HG02642 (cell line): ENCODE data around the gene DSTN.

Source experiments
- ATAC-seq: cut with Tn5 transposase; IDR thresholded peaks from one replicate; pipeline ENCODE4 v1.9.1; 2021; ENCODE audit warnings: mild to moderate bottlenecking; ENCODE audit not compliant: unreplicated experiment, poor library complexity

The DSTN gene

DNA sequence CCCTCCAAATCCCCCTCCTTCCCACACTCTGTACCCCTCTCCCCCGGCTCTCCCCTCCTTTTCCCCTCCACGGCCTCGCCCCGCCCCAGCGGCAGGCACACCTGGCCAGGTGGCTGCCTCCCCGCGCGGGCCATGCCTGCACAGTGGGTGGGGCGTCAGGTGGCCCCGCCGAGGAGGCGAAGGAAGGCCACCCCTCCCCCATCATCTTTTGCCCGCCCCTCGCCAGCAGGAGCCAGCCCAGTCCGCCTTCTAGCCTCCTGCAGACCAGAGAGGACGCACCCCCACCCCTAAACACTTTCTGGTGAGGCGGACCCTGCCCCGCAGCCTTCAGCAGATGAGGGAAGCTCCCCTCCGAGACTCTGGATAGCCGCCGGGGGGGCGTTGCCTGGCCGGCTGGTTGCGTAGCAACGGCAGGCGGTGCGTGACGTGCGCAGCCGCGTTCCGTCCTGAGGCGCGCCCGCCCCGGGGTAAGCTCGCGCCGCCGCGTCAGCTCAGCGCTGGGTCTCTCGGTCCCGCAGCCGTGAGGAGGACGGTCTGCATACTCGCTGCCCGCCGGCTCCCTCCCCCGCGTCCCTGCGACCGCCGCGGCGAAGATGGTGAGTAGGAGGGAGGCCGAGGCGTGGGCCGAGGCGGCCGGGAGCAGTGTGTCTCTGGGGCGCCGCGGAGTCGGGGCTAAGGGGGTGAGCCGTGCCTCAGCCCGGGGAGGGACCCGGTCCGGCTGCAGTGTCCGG, at the start of gene DSTN:
Gene DSTN, plus strand, starts transcription at position 460 of the 731 bp plus-strand sequence. Its CDS starts 134 bp downstream, at position 594.
- ATAC-seq = peak; percentile 93

DNA sequence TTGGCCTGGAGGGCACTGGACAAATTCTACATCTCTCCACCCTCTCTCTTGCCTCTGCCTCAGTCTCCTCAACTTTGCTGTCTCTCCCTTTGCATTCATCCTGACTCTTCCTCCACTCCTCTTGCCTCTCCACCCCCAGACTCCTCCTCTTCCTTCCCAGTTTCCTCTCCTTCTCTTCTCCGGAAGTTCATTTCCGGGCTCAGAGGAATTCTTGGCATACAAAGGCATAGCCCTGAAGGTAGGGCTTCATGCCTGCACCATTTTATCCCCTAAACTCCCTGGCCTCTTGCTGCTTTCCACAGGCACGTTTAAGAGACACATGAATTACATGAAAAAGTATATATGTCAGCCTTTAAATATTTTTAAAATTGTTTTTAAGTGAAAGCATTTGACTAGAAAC, 49.3 kb upstream of the DSTN start:
- no peak for ATAC-seq

DNA sequence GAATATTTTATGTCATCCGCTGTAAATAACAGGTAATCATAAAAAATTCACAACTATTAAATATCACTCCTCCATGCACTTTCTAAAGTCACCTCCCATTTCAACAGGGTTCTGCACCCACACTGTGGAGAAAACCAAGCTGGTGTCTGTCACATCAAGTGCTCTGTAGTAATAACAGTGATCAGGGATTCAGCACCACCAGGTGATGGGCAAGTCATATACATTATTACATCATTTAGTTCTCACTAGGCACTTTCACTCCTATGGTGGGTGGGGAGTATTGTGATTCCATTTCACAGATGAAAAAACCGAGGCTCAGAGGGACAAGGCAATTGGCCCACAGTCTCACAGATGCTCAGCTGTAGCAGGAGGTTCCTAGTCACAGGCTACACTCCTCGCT, 47.3 kb upstream of the DSTN start:
- ATAC-seq = no peak

DNA sequence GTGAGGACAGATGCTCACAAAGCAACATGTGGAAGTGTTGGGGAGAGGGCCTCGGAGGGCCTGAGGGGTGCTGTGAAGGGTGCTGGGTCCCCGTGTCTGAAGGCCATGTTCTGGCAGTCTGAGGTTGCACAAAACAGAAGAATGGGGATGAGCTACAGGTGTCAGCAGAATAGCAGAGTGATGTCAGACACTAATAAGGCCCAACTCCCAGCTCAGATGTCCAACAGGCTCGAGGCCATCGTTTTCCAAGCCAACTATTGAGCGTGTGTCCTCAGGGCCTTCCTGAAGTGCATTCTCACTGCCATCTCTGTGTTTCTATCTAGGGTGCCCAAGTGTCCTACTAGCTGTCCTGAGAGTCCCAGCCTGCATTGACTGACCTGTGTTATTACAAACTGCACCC, 46.5 kb upstream of the DSTN start:
- no peak for ATAC-seq

DNA sequence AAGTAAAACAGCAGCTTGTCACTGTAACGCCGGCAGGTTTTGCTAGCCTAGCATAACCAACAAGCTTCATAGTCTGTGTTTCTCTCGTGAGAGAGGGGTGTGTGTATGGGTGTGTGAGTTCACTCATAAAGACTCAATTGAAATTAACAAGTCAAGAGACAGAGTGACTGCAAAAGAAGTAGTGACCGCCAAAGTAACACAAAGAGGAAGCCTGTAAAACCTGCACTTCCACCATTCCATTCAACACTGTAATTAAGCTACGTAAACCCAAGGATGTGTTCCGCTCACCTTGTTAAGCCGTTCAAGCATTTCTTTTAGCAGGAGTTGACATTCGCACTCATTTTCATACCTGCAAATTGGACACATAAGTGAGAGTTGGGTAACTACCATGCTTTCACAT, 45.3 kb upstream of the DSTN start:
- ATAC-seq = no peak

DNA sequence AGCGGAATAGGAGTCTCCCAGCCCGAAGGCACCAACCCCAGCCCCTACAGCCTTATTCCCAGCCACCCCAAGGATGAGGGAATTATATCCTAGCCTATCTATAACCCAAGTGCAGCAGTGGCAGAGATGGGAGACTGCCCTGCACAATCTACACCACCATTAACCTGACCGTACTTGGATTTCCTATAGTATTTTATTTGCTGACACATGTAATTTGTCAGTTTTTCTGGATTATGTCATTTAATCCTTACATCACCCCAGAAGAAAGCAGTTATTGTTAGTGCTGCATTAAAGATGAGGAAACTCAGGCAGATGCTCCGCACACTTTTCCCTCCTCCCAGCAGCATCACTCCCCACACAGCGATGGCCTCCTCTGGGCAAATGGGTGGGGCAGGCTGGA, 44.7 kb upstream of the DSTN start:
- ATAC-seq = no peak

DNA sequence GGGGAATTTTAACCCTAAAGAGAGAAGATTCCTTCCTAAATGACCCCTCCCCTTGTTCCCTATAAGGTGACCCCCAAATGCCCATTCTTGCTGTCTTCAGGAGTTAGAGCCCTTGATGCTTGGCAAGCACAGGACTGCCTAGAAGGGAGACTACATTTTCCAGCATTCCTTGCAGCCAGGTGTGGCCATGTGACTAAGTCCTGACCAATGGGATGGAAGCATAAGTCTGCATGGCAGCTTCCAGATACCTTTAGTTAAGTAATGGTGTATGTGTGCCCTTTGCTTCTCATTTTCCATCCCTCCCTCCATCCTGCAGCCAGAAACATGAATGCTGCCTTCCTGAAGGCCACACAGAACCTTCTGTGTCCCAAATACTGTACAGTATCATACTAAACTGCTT, 44.2 kb upstream of the DSTN start:
- ATAC-seq = no peak

DNA sequence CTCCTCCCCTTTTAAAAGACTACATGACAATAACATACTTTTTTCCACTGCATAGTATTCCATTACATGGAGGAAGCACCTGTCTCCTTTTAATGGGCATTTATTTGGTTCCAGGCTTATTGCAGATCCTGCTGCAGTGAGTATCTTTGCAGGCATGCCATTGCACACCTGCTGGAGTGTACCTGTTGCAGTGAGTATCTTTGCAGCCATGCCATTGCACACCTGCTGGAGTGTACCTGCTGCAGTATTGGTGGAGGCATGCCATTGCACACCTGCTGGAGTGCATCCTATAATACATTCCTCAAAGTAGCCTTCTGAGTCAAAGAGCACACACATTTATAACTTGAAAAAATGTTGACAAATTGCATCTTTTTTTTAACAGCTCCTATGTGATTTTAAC, 40.3 kb upstream of the DSTN start:
- no peak for ATAC-seq

DNA sequence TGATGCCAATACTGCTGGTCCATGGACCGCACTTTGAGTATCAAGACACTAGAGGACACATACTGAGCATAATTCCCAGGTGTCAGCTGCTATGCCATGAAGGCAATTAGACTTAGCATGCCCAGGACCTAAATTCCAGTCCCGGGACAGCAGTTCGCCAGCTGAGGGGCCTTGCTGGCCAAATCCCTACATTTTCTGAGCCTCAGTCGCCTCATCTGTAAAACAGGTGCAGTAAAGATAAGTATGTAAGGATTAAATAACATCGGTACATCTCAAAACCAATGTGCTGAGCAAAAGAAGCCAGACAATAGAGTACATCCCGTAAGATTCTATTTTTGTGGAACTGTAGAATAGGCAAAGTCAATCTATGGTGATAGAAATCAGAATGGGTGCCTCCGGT, 39.7 kb upstream of the DSTN start:
- no peak for ATAC-seq

DNA sequence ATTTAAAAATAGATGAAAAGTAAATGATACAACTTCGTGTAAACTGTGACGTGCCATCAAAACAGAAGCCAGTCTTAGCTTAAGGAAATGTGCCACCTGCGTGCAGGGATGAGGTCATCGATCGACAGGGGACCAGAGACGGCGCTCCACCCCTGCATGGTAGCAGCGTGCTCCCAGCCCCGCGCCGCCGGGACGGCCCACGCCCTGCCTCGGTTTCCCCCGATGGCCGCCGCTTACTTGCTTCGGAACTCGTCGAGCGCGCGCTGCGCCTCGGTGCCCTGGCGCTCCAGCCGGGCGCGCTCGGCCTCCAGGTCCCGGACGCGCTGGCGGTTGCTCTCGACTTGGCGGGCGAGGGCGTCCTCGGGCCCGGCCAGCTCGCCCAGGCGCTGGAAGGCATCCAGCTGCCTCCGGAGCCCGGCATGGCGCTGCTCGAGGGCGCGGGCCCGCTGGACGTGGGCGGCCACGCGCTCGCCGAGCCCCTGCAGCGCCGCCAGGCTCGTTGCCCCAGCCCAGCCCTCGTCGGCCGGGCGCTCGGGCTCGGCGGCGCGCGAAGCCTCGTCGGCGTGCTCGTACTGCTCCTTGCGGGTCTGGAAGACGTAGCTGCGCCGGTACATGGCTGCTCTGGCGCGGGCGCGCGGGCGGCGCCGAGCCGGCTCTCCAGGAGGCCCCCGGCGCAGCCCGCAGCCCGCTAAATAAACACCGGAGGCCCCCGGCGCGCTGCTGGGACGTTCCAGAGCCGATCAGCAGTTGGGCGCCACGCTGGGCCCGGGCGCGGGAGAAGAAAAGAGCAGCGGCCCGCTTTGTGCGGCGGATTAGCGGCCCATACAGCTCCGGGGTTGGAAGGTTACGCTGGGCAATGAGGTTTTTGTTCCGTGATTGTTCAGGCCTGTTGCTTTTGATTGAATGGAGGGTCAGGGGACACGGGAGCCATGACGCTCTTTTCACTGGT, 38.9 kb upstream of the DSTN start, which contains the start of gene BFSP1:
Gene BFSP1, minus strand, starts transcription at position 664 of the 949 bp plus-strand sequence. Its CDS starts 50 bp downstream, at position 614.
- ATAC-seq = no peak

DNA sequence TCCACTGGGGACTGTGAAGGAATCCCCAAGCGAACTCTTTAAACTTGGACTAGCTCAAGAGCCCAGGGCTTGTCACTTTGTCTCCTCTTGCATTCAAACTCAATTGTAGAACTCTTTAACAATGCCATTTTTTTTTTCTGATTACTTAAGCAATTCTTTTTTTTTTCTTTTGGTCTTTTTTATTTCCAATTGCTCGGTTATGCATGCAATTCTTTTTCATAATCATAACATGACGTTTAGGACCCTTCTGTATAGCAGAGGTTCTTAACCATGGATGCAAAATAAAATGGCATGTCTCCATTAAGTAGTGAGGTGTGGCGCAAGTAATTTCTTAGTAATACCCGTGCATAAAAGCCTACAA, 38.2 kb upstream of the DSTN start:
- ATAC-seq = no peak

DNA sequence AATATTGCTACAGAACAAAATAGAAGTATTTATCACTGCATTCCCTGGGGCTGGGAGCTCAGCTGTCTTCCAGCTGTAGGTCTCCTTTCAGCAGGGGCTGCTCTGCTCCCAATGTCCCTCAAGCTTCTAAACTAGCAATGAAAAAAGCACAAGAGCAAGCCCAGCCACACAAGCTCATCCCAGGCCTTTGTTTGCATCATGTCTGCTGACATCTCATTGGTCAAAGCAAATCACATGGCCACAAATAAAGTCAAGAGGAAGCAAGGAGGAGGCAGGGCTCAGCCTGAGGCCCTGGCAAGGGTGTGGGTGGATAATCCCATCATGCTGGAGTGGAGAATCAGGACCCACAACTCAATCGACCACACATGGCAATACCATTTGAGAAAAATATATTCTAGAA, 36.5 kb upstream of the DSTN start:
- ATAC-seq = no peak

DNA sequence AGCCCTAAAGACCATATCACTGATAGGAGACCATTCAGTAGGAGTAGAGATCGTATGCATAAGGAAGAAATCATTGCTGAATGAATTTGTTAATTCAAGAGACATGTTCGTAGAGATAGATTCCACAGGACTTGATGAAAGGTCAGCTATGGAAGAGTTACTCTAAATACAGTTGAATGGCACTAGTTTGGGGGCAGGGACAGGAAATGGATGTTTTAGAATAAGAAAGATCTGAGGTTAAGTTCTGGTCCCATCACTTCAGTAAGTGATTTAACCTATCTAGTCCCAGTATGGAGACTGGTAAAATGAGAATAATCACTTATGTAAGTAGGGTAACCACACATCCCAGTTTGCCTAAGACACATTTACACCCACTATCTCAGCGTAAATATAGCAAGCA, 35.8 kb upstream of the DSTN start:
- no peak for ATAC-seq

DNA sequence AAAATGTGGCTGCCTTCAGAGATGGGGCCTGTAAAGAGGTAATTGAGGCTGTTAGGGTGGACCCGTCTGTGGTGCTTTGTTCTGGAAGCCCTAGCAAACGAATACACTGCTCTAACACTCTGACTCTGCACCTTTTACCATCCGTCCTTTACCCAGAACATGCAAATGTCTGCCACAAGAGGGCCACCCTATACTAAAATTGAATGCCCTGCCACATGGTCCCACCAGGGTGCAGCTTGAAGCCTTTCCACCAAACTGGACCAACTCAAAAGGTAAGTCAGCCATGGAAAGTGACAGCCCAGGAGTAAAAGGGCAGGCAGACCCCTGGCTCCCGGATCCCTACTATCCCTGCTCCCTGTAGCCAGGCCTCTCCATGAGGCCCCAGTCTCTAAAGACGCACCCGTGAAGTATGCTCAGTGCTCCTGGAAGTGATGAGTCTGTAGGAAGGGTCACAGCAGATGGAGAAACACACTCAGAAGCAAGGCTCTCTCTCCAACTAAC, 32.9 kb upstream of the DSTN start:
- ATAC-seq = peak; percentile 87

DNA sequence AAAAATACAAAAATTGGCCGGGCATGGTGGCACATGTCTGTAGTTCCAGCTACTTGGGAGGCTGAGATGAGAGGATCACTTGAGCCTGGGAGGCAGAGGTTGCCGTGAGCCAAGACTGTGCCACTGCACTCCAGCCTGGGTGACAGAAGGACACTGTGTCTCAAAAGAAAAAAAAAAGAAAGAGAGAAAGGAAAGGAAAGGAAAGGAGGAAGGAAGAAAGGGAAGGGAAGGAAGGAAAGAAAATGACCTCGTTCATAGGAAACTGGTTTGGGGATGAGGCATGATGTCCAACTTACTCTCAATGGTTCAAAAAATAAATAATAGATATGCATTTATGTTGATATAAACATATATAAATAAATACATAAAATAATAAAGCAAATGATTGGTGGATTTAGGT, 31.9 kb upstream of the DSTN start:
- no peak for ATAC-seq

DNA sequence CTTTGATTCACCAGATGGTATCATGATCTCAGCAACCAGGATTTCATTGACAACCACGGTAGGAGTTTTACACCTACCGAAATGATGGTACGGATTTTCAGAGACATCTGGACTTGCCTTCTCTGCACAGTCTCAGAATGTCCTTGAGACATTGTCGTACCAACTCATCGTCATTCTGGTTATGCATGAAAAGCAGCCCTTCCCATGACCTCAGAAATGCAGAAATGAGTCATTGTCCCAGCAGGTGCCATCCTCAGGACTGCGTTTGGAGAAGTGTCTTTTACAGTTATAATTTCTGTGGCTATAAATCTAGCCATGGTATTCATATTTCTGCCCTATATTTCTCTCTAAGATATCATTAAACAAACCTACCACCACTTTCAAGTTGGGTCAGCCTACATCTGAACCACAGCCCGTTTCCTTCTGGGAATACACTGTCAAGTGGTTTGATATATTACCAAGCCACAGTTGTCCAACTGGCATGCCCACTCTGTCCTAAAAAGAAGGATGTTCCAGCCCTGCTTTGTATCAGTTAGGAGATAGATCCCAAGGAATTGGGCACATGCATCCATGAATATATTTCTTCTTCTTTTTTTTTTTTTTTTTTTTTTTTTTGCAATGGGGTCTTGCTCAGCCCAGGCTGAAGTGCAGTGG, 31.2 kb upstream of the DSTN start:
- ATAC-seq = no peak

DNA sequence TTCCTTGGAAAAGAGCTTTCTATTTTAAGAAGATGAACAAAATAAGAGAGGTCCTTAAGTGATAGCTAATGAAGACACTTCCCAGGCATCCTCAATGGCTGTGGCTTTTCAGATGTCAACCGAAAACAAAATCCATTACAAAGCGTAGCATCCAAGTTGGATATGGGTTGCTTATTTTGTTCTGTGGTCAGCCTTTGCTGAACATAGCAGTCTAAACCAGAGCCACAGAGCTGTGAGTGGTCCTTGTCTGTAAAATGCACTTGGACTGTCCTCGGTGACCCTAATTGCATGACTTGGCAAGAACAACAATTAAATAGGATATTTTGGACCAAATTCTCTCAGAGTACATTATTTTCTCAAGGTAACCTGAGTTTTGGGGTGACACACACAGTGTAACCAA, 28.3 kb upstream of the DSTN start:
- ATAC-seq = no peak

DNA sequence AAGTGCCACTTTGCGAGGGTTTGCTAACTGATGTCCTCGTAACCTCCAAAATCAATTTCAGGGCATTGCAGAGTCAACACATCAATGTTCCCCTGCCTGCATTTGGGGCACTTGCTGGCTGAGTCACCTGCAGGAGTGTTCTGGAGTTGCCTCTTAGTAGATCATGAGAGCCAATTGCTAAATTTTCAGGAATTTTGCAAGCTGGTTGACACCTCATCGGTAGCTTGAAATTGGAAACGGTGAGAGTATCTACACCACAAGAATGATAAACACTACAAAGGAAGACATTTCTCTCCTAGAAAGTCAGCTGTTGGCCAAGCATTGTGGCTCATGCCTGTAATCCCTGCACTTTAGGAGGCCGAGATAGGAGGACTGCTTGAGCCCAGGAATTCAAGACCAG, 27.9 kb upstream of the DSTN start:
- ATAC-seq = no peak

DNA sequence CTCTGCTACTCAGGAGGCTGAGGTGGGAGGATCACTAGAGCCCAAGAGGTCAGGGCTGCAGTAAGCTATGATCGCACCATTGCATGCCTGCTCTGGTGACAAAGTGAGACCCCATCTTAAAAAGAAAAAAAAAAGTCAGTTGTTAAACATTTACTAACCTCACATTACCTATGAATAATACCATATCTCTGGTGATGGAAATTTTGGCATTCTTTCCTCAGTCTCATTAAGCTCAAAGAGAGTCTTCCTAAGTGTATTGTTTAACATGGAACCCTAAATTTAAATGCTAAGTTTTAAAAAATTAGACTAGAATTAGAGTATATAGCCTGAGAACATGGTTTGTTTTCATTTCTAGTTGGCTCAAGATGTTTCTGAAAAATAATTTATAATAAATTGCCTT, 27.4 kb upstream of the DSTN start:
- no peak for ATAC-seq

DNA sequence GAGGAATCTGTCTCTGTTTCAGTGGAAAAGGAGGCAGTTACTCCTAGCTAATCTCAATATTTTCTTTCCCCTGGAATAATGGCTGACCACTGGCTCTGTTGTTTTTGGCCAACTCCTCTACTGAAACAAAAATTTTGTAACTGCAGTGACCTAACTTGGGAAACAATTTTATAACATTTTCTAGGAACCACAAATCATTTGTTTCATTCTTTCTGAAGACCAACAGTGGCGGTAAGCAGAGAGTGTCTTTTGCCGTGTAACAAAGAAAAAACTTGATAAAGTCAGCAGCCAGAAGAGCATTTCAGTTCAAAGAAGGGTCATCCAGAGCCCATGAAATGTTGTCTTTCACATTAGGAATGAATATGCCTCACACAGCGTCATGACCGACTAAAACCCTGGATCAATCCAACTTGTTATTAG, 26.9 kb upstream of the DSTN start:
- no peak for ATAC-seq
